AG09319 (cell line): Measurements from ENCODE around the gene PHF20.
"Not testable (repeated sequence)": the region's sequence is repeated elsewhere in the genome, so short reads cannot be mapped to it uniquely, and the experiment has no call there.

Experiments used
- DNase-seq: peaks from one replicate; pipeline ENCODE4 v3.0.0-alpha.2; 2010; ENCODE audit warnings: low read depth; ENCODE audit errors: extremely low read depth
- CTCF ChIP-seq: IDR thresholded peaks from 2 replicates; pipeline ENCODE4 v1.5.1; 2011; ENCODE audit warnings: low read depth, mild to moderate bottlenecking, inconsistent platforms, low read length, moderate library complexity

Gene PHF20

GRCh38 chr20:35771689-35772562 is at the start of gene PHF20:
TSS of gene PHF20 (plus strand) at chr20:35772015. CDS start at chr20:35801523, 29,508 bp downstream.
- TF ChIP-seq CTCF = no peak

DNA sequence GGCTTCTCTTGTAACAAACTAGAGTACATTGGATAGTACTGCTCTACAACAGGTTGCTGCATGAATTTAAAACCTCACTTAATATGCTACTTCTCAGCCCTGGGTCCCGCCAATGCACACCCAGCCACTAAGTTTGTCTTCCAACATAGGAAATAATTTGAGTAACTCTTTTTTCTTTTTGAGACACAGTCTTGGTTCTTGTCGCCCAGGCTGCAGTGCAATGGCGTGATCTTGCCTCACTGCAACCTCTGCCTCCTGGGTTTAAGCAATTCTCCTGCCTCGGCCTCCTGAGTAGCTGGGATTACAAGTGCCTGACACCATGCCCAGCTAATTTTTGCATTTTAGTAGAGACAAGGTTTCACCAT is 48.6 kb upstream of the PHF20 start:
- DNase-seq = not testable (repeated sequence)

More at GRCh38 chr20:35771689-35772562, at the start of gene PHF20:
- peak; percentile 97 for DNase-seq

DNA sequence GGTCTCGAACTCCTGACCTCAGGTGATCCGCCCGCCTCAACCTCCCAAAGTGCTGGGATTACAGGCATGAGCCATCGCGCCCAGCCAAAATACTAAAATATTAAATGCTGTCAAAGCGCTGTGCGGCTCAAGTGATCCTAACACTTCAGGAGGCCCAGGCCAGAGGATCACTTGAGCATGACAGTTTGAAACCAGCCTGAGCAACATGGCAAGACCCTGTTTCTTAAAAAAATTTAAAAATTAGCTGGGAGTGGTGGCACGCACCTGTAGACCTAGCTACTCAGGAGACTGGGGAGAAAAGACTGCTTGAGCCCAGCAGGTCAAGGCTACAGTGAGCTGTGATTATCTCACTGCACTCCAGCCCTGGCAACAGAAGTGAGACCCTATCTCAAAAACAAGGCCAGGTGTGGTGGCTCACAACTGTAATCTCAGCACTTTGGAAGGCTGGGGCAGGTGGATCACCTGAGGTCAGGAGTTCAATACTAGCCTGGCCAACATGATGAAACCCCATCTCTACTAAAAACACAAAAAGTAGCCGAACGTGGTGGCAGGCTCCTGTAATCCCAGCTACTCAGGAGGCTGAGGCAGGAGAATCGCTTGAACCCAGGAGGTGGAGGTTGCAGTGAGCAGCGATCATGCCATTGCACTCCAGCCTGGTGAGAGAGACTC is 48.0 kb upstream of the PHF20 start:
- DNase-seq = not testable (repeated sequence)

DNA sequence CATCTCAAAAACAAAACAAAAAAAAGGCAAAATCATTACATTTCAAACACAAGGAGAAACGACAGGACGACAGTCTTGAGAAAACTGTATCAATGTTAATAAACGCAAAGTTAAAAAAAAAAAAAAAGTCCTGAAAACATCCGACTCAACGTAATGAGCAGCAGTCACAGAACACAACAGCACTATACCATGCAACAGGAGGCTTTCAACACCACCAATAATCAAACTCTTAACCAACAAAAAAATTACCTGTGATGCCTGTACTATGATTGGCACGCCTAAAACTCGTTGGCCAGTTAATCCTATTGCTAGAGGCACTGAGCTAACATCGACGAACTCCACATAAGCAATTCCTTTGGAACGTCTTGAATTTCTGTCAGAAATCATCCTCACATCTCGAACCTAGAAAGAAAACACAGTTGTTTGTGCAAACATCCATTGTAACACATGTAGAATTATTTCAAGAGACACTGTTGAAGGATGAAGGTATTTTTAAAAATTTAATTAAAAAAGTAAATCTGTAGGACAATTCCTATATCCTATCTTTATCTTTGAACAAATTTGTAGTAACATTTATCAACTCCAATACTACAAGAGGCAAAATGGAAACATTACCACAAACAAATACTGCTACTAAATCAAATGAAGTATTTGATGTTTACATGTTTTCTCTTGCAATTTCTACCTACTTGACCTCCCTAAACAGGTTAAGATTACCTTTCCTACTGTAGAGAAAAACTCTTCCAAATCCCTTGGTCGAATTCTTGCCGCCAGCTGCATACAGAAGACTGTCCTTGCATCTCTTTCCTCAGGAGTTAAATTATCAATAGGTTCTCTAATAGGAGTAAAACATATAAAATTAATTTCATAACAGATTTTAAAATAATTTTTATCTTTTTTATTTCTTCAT is 47.2 kb upstream of the PHF20 start:
- no peak for DNase-seq
- no peak for TF ChIP-seq CTCF

- no peak for TF ChIP-seq CTCF
- no peak for DNase-seq
Observed at GRCh38 chr20:35726842-35727711, 44.7 kb upstream of the PHF20 start.

DNA sequence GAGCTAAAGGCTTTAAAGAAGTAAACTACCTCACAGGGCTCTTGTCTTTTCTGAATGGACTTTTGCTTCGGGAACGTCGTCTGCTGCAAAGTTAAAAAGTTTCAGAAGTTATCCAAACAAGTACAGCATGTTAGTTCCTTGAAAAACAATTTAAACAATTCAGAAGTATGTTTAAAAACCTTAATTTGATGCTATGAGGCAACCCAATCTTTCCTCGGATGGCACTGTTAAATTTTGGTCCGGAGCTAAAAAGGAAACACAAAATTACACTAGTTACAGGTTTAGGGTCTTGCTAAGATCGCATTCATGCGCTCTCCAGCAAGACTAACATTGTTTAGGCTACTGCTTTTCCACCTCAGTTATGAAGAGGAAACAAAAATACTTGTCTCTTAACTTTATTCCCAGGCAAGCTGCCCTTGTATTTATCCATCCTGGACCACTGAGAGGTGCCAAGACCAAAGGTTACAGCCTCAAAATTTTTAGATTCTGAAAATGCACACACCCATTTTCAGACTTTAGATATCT is 42.5 kb upstream of the PHF20 start:
- DNase-seq = no peak

More for the DNA sequence above, 42.5 kb upstream of the PHF20 start:
- no peak for TF ChIP-seq CTCF
